Epithelial cell of proximal tubule (primary cell): ENCODE data around the gene FAAP100. TPM values are rescaled to one million over a fixed set of nuclear protein-coding genes. Genes with fewer than 3 reads are reported as not detected.

ENCODE experiments used
- DNase-seq: peaks from one replicate; pipeline ENCODE4 v3.0.0-alpha.2; 2011; ENCODE audit warnings: low read depth
- H3K4me3 ChIP-seq: 2 replicates; pipeline ENCODE4 v1.5.1; 2011; ENCODE audit warnings: low read depth, mild to moderate bottlenecking, low read length
- total RNA-seq: library from RNA; depleted of rRNA; stranded (reverse); fragments of >200 nt; gene quantifications from 2 replicates; pipeline ENCODE4 v1.2.3, GENCODE V29; 2015
- TF ChIP-seq, protein P1 (sequence below): conservative IDR thresholded peaks from 2 replicates; pipeline ENCODE4 v1.5.1; 2012; ENCODE audit warnings: low read depth, mild to moderate bottlenecking, low read length

Gene FAAP100
- total RNA-seq, 1 donor from 2014 or later: 33.8 TPM

DNA sequence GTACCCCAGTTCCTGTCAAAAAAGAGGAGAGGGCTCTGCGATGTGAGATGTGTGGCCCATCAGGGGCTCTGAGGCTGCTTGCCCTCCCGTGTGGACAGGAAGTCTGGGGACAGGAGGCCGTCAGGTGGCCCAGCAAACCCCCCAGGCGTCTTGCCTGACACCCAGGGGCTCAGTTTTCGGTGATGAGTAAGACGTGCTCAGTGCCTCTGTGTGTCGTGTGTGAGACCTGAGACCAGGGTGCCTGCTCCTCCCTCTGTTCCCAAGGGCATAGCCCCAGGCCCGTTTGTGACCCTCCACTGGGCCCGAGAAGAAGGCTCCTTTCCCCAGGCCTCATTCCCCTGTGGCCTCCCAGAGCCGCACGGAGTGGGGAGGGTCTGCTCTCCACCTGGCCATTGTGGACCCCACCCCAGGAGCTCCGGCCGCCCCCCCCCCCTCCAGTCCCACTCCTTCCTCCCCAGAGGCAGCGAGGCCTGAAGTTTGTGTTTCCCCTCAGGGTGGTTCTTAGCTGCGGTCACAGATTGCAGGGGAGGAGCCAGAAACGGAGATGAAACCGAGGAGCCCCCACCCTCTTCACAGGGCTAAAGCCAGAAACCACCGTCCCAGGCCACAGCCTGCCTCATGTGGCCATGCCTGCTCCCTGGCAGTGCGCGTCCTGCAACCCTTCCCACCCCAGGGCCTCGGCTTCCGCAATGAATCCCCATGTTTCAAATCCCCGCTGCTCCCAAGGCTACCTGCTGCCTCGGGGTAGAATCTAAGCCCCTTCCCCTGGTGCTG is 34.6 kb downstream of the FAAP100 start:
- no peak overlapping the region for H3K4me3 ChIP-seq
- TF ChIP-seq, protein P1, sequence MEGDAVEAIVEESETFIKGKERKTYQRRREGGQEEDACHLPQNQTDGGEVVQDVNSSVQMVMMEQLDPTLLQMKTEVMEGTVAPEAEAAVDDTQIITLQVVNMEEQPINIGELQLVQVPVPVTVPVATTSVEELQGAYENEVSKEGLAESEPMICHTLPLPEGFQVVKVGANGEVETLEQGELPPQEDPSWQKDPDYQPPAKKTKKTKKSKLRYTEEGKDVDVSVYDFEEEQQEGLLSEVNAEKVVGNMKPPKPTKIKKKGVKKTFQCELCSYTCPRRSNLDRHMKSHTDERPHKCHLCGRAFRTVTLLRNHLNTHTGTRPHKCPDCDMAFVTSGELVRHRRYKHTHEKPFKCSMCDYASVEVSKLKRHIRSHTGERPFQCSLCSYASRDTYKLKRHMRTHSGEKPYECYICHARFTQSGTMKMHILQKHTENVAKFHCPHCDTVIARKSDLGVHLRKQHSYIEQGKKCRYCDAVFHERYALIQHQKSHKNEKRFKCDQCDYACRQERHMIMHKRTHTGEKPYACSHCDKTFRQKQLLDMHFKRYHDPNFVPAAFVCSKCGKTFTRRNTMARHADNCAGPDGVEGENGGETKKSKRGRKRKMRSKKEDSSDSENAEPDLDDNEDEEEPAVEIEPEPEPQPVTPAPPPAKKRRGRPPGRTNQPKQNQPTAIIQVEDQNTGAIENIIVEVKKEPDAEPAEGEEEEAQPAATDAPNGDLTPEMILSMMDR: no peak
- no peak for DNase-seq

DNA sequence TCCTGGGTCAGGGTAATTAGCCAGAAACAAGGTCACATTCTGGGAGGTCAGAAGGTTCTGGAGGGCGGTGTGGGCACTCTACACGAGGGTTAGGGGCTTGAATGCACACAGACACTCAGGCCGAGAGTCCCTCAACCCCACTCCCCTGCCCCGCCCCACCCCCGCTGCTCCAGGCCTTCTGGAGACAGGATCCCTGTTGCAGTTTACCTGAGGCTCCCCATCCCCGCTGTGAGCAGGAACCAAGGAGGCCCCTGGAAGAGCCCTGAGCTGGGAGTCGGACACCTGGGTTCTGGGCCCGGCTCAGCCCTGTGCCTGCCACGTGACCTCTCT is 35.2 kb downstream of the FAAP100 start:
- TF ChIP-seq, protein P1: no peak
- DNase-seq: no peak
- H3K4me3 ChIP-seq: no peak overlapping the region

DNA sequence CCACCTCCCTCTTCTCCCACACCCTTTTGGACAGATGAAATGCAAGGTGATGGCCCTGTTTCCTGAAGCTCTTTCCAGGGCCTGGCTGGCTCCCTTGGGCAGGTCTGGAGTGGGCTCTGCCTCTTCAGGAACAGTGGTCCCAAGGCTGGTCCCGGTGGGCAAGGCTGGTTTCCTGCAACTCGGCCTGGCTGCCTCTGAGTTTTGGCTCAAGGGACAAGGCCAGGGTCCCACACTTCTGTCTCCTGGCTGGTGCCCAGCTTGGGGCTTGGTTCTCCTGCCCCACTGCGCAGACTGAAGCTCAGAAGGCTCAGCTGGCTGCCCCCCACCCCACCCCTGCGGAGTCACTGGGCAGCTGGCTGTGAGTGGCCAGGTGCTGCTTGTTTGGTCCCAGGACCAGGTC is 35.7 kb downstream of the FAAP100 start:
- DNase-seq: no peak
- no peak overlapping the region for H3K4me3 ChIP-seq
- TF ChIP-seq, protein P1: no peak

DNA sequence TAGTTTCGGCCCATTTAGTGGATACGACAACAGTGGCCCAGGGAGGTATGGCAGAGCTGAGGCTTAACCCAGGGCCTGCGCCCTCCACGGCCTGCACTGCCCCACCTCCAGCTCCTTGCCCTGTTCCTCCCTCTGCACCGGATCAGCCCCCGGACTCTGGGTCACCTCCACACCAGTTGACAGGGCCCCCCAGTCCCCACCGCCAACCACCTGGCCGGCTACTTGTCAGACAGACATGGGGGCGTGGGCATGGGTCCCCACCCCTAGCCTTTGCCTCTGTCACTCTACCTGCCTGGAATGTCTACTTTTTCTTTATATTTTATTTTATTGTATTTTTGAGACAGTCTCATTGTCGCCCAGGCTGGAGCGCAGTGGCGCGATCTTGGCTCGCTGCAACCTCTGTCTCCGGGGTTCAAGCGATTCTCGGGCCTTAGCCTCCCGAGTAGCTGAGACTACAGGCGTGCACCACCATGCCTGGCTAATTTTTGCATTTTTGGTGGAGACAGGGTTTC is 36.6 kb downstream of the FAAP100 start:
- H3K4me3 ChIP-seq: peak overlapping the region; percentile 65
- TF ChIP-seq, protein P1: no peak
- no peak for DNase-seq

DNA sequence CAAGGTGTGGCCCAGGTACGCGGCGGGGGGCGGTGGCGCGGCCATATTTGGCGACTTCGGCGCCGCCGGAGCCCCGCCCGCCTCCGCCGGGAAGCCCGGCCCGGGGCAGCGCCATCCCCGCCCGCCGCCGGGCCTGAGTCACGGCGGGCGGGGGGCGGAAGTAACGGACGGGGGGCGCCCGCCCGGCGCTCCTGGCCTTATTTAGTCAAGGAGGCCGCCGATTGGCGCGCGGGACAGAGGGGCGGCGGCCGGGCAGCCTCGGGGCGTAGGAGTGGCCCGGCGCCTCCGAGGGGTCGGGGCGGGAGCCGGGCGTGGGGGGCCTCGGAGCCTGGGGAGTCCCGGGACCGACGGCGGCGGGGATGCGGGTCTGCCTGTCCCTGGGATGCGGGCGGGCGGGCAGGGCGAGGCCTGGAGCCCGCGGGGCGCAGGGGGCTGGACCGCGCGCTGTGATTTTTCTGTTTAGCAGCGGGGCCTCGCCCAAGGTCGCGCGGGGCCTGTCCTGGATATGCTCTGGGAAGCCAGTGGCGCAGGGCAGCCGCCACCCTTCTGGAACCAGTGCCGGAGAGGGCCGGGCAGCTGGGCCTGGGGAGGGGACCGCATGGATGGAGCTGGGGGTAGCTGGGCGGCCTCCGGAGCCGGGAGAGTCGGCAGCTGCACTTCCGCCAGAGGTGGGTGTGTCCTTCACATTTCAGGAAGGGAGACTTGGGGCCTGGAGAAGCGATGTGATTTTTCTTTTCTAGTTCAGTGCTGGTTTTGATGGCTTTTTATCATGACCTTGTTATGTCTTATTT is 37.2 kb downstream of the FAAP100 start:
- TF ChIP-seq, protein P1: no peak
- no peak for DNase-seq
- peak overlapping the region; percentile 65 for H3K4me3 ChIP-seq

DNA sequence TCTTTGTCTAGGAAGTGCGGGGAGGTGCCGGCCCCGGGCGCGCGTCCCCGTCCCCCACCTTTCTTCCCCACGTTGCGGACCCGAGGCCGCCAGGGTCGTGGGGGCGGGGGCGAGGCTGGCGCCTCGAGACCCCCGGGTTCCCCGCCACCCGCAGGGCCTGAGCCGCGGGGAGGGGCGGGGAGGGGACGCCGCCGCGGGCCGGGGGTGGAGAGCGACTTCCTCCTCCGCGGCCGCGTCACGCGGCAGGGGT is 37.7 kb downstream of the FAAP100 start:
- DNase-seq: no peak
- TF ChIP-seq, protein P1: no peak
- H3K4me3 ChIP-seq: peak overlapping the region; percentile 65
